DMS 273 treated with DMSO at 0.1 percent for 48 hours (cell line): ENCODE measurements around the gene NID2.

ENCODE experiments used
- DNase-seq: peaks from one replicate; lab custom pipeline; 2025; lab: John Stamatoyannopoulos, UW

NID2 gene

GRCh38 chr14:52025310-52025709, 43.5 kb downstream of the NID2 start:
- DNase-seq: no peak

- DNase-seq: no peak
These were observed 45.3 kb downstream of the NID2 start for GRCh38 chr14:52023518-52023917.

DNA sequence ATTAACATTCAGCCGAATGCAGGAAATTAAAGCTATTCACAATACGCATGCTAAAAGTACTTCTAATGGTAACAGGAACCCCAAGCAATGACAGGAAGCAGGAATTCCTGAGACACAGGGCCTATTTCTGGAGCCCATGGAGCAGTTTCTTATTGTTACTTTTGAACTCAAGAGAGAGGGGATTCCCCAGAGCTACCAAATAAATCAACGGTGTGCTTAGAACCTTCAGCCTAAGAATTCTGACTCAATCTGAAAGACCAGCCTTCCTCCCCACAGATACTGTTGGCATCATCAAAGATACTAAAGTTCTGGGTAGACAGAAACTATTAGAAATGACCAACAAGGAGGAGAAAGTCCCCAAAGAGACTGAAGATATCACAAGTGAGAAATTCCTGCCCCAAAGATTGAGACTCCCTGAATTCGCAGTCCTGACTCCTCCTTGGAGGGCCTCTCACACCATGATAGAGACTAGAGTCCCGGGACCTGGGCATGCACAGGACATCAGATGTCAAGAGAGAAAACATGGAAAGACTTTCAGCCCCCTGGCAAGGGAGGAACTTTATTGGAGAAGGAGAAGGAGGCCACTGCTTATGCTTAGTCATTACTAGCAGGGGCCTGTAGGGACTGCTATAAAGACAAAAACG, 46.8 kb downstream of the NID2 start:
- no peak for DNase-seq

- no peak for DNase-seq
These were observed 47.8 kb downstream of the NID2 start for GRCh38 chr14:52020866-52021717.

GRCh38 chr14:52020161-52020714, 48.6 kb downstream of the NID2 start:
- DNase-seq: no peak

DNA sequence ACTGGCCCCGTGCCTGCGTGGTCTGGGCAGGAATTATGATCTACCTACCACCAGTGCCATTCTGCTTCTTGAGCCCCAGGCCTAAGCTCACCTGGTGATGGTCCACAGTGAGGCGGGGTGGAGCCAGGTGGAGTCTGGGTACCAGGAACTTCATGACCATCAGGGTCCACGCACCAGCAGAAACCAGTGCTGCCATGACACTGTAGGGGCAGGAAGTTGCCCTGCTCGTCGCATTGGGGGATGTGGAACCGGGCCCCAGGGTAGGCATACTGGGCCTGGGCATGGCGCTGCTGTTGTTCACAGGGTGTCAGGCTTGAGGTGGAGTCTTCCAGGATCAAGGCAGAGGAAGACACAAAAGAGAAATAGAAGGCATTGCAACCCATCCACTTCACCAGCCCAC, 49.9 kb downstream of the NID2 start:
- no peak for DNase-seq

DNA sequence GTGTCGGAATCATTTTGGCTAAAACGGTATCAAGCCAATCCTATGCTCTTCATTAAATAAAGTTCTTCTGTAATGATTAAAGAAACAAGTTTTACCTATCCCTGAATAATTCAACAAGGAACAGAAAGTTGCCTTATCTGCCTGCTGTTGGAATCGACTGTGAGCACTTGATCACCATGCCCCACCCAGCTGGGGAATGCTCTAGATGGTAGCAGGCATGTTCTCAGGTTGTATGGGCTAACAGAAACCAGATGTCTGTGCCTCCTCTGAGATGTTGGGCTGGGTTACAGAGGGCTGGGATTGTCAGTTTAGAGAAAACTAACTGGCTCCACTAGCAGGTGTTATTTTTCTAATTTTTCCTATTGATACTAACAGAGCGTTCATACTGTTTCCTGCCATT, 50.6 kb downstream of the NID2 start:
- DNase-seq: no peak

DNA sequence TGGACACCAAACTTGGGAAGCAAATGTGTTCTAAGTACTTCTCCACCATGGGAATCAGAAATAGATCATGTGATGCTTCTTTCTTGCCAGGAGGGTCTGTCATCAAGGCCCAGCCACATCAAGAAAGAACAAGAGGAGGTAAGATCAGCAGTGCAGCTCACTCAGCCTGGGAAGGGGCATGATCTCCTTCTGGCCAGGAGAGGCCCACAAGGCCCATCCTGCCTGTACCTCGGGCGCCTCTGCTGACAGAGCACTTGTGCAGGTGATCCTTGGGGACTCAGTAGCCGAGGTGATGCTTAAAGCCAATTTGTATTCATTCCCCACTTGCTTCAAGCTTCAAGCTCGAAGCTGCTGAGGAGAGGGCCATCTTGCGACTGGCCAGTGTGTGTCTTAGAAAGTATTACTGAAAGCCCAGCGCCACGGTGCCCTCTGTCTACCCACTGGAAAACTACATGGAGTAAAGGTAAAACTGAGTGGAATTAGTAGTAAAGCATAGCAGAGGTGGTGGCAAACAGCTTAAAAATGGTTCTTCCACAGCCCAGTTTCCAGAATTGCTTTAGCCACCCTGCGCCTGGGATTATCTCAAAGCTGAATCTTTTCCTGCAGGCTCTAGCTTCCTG, 53.3 kb downstream of the NID2 start:
- DNase-seq: no peak

- DNase-seq: no peak
These were observed 54.1 kb downstream of the NID2 start for GRCh38 chr14:52014601-52015267.

GRCh38 chr14:52013984-52014600, 54.8 kb downstream of the NID2 start:
- DNase-seq: no peak

DNA sequence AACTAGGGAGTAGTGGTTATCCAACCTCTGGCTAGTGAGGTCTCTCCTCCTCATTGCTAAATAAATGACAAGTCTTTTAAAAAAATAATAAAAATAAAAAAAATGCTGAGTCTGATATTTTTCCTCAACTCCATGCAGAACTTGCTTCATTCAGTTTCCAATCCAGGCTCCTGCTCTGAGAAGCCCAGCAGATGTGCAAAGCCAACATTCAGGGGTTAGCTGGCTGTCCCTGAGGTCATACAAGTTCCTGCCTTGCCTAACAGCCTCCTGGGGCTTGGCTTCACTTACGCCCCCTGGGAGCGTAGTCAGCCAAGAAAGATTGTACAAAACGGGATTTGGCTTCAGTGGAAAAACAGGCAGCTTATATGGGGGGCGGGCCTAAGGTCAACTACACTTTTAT, 56.2 kb downstream of the NID2 start:
- no peak for DNase-seq

DNA sequence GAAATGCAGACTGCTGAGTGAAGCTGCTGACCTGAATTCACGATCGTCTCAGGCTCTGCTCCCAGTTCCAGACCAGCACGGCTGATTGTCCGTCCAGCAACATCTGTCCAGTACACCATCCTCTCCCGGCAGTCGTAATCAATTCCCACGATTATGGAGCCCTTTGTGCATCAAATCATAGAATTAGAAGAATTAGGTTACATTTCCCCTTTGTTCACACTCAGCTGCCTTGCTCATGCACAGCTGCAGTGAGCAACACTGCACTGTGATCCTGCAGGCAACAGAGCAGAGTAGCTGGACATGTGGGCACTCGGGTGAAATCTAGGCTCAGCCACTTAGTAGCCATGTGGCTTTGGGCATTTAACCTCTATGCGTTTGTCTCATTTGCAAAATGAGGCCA, 57.3 kb downstream of the NID2 start:
- DNase-seq: no peak

- no peak for DNase-seq
These were observed 58.6 kb downstream of the NID2 start for GRCh38 chr14:52010173-52010693.

GRCh38 chr14:52008136-52008535, 60.7 kb downstream of the NID2 start:
- DNase-seq: no peak

DNA sequence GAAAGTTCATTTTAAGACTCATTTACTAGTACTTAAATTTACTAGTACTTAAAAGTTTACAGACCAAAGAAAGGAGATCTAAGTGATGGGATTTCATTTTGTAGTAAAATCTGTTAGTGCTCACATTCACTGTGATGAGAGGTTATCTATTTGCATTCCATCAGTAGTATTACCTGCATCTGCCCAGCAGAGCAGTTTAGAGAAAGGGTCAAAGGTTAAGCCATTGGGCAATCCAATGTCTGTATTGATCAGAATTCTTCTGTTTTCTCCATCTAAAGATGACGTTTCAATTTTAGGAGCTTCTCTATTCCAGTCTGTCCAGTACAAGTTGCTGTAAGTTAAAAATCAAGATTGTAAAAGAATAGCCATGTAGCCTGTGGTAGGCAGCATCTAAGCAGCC, 61.2 kb downstream of the NID2 start:
- no peak for DNase-seq

DNA sequence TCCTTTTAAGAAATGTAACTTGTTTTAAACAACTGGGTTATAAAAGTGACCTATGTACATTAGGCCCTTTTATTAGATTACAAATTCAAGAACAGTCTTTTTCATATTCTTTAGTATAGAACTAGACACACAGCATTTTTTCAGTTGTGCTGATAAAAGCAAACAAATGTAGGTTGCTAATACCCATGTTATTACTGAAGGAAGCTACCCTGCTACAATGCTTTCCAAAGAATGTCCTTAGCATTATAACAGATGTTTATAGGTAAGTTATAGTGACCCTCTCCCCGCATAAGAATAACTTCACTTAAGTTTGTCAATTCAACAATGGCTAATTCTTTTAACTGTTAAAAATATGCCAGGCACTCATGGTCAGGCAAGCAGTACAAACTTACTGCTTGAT, 61.6 kb downstream of the NID2 start:
- no peak for DNase-seq

DNA sequence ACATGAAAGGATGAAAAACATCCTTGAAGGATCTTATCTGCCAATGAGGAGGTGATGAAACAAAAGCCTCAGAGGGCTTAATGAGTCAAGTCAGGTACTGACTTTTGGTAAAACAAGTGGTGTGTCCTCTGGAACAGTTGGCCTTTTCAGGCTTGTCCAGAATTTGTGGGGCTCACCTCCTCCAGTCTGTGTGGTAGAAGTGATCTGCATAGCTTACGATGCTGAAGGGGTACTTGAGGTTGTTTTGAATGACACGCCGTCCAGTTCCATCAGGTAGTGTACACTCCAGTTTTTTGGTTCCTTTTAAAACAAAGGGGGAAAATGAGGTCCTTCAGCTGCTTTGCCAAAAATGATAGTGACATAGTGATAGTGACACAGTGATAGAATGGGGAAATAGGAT, 62.5 kb downstream of the NID2 start:
- no peak for DNase-seq

DNA sequence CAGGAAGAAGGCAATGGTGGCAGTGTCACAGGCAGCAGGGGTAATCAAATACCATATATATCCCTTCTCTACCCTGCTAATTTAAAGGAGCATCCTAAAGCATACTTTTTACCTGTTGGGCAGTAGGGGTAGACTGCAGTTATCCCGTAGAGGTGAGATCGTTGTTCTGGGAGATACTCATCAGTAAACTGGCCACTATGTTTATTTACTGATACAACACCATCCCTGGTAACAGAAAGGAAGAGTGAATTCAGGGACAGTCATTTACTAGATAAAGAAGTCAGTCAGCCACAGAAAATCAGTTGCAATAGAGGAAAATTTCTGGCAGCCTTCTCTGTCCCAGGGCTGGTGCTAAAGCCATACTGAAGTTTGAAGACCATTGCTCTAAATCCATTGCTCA, 63.2 kb downstream of the NID2 start:
- no peak for DNase-seq

GRCh38 chr14:52003324-52003723, 65.5 kb downstream of the NID2 start:
- DNase-seq: no peak

GRCh38 chr14:52002542-52002941, 66.3 kb downstream of the NID2 start:
- DNase-seq: no peak

DNA sequence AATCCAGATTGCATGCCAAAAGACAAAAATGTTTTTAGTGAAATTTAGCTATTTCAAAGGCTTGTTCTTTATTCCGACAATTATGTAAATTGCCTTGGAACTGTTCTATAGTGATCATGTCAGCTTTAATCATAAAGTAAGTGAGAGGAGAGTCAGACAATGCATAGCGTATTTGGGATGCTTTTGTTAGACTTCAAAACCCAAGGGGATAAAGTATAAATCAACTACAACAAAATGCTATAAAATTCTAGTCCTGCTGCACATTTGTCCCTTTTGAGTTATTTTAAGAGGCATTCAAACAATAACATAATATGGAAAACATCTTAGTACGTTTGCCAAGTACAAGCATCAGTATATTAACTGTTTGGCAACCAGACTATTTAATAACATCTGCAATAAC, 68.2 kb downstream of the NID2 start:
- no peak for DNase-seq
